DOHH2 (cell line): ENCODE measurements around the gene SKAP2.

Experiments used
- H3F3A ChIP-seq: fragments of 200-600 bp; sonication (generic), shearing (Covaris generic); 2 replicates; pipeline ENCODE4 v1.6.0; 2016; ENCODE audit warnings: antibody characterized with exemption, mild to moderate bottlenecking; ENCODE audit not compliant: control insufficient read depth, insufficient read depth
- H3K27ac ChIP-seq: fragments of 200-600 bp; sonication (generic); 2 replicates; pipeline ENCODE4 v1.5.1; 2014; ENCODE audit warnings: low read depth, mild to moderate bottlenecking, low read length, moderate library complexity
- H3K27me3 ChIP-seq: fragments of 200-600 bp; sonication (generic); 2 replicates; pipeline ENCODE4 v1.6.1; 2014; ENCODE audit warnings: mild to moderate bottlenecking, low read length, mixed read lengths; ENCODE audit not compliant: control insufficient read depth
- H3K36me3 ChIP-seq: fragments of 200-600 bp; sonication (generic); 2 replicates; pipeline ENCODE4 v1.6.1; 2014; ENCODE audit warnings: mild to moderate bottlenecking, low read length, moderate library complexity, mixed read lengths; ENCODE audit not compliant: control insufficient read depth
- H3K4me1 ChIP-seq: fragments of 200-600 bp; sonication (generic); 2 replicates; pipeline ENCODE4 v1.6.1; 2014; ENCODE audit warnings: mild to moderate bottlenecking, low read length, mixed read lengths; ENCODE audit not compliant: control insufficient read depth
- H3K4me2 ChIP-seq: fragments of 200-600 bp; sonication (generic); 2 replicates; pipeline ENCODE4 v1.6.0; 2014; ENCODE audit warnings: mild to moderate bottlenecking, low read length, moderate library complexity
- H3K4me3 ChIP-seq: fragments of 200-600 bp; sonication (generic); 2 replicates; pipeline ENCODE4 v1.5.1; 2014; ENCODE audit warnings: mild to moderate bottlenecking, low read length, mixed read lengths
- H3K79me2 ChIP-seq: fragments of 200-600 bp; sonication (generic); 2 replicates; pipeline ENCODE4 v1.6.1; 2014; ENCODE audit warnings: mild to moderate bottlenecking, low read length, mixed read lengths; ENCODE audit not compliant: control insufficient read depth
- H3K9me2 ChIP-seq: fragments of 200-600 bp; sonication (generic); replicated peaks from 2 replicates; pipeline ENCODE4 v1.6.1; 2014; ENCODE audit warnings: mild to moderate bottlenecking, low read length, mixed read lengths; ENCODE audit not compliant: control insufficient read depth
- H3K9me3 ChIP-seq: fragments of 200-600 bp; sonication (generic); 2 replicates; pipeline ENCODE4 v1.6.1; 2014; ENCODE audit warnings: antibody characterized with exemption, low read length, mixed read lengths; ENCODE audit not compliant: control insufficient read depth, insufficient read depth
- H4K20me1 ChIP-seq: fragments of 200-600 bp; sonication (generic); 2 replicates; pipeline ENCODE4 v1.6.0; 2014; ENCODE audit warnings: low read depth, mild to moderate bottlenecking, antibody characterized with exemption, low read length, moderate library complexity; ENCODE audit not compliant: control insufficient read depth, insufficient read depth
- EZH2phosphoT487 ChIP-seq: fragments of 200-600 bp; sonication (generic); IDR thresholded peaks from 2 replicates; pipeline ENCODE4 v1.6.1; 2017; ENCODE audit warnings: borderline replicate concordance, mild to moderate bottlenecking, antibody characterized with exemption, low read length, moderate library complexity, mixed read lengths
- TF ChIP-seq, protein P1 (sequence below): fragments of 200-600 bp; sonication (generic); IDR thresholded peaks from one replicate; pipeline ENCODE4 v1.5.1; 2014; ENCODE audit warnings: antibody characterized with exemption, mild to moderate bottlenecking, low read depth, low read length; ENCODE audit not compliant: poor library complexity, severe bottlenecking

SKAP2 gene

GRCh38 chr7:26619348-26619984 is 244.9 kb downstream of the SKAP2 start:
- Histone ChIP-seq H3F3A (no peaks in the 10 kb centered on the region), H3K9me2 (no peaks in the 10 kb centered on the region), H3K4me1 (no peaks in the 10 kb centered on the region), H3K4me3 (no peak overlapping the region), H3K79me2 (no peaks in the 10 kb centered on the region), H4K20me1 (no peaks in the 10 kb centered on the region), H3K27me3 (0 out of 2 replicates have a peak, but pooled peaks cover 6% of the 10 kb centered on the region), H3K9me3 (no peaks in the 10 kb centered on the region), H3K36me3 (no peaks in the 10 kb centered on the region), H3K27ac (no peak overlapping the region), H3K4me2 (no peak overlapping the region)
- TF ChIP-seq, protein P1, sequence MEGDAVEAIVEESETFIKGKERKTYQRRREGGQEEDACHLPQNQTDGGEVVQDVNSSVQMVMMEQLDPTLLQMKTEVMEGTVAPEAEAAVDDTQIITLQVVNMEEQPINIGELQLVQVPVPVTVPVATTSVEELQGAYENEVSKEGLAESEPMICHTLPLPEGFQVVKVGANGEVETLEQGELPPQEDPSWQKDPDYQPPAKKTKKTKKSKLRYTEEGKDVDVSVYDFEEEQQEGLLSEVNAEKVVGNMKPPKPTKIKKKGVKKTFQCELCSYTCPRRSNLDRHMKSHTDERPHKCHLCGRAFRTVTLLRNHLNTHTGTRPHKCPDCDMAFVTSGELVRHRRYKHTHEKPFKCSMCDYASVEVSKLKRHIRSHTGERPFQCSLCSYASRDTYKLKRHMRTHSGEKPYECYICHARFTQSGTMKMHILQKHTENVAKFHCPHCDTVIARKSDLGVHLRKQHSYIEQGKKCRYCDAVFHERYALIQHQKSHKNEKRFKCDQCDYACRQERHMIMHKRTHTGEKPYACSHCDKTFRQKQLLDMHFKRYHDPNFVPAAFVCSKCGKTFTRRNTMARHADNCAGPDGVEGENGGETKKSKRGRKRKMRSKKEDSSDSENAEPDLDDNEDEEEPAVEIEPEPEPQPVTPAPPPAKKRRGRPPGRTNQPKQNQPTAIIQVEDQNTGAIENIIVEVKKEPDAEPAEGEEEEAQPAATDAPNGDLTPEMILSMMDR = no peak
- TF ChIP-seq EZH2phosphoT487 = no peak

DNA sequence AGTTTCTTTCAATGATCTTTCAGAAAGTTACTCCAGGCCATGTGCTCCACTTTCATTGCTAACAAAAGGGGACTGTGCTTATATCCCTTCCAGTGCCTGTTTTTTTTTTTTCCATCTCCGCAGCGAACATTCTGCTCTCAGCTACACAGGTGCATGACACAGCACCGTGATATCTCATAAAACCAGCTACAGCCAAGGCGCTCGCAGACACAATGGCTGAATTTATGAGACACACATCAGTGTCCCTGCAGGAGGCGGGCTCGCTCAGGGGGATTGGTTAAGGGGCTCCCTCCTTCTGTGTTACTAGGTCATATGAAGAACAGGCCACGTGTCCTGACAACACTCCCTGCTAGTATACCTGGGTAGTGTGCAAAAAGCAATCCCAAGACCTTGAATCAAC is 245.5 kb downstream of the SKAP2 start:
- no peaks in the 10 kb centered on the region for H3K36me3 ChIP-seq
- no peak overlapping the region for H3K4me3 ChIP-seq
- H3F3A ChIP-seq = no peaks in the 10 kb centered on the region
- H3K9me3 ChIP-seq = no peaks in the 10 kb centered on the region
- H4K20me1 ChIP-seq = no peaks in the 10 kb centered on the region
- no peak overlapping the region for H3K27ac ChIP-seq
- H3K27me3 ChIP-seq = 0 out of 2 replicates have a peak, but pooled peaks cover 6% of the 10 kb centered on the region
- no peaks in the 10 kb centered on the region for H3K9me2 ChIP-seq
- TF ChIP-seq, protein P1 = no peak
- no peak for TF ChIP-seq EZH2phosphoT487
- no peak overlapping the region for H3K4me2 ChIP-seq
- no peaks in the 10 kb centered on the region for H3K79me2 ChIP-seq
- H3K4me1 ChIP-seq = no peaks in the 10 kb centered on the region

- H3K79me2 ChIP-seq = no peaks in the 10 kb centered on the region
- H3K36me3 ChIP-seq = no peaks in the 10 kb centered on the region
- H3K4me1 ChIP-seq = no peaks in the 10 kb centered on the region
- H3K9me3 ChIP-seq = no peaks in the 10 kb centered on the region
- H3K4me3 ChIP-seq = no peak overlapping the region
- TF ChIP-seq, protein P1 = no peak
- TF ChIP-seq EZH2phosphoT487 = no peak
- H3K4me2 ChIP-seq = no peak overlapping the region
- no peaks in the 10 kb centered on the region for H3K9me2 ChIP-seq
- no peak overlapping the region for H3K27ac ChIP-seq
- H4K20me1 ChIP-seq = no peaks in the 10 kb centered on the region
- H3F3A ChIP-seq = no peaks in the 10 kb centered on the region
- H3K27me3 ChIP-seq = 0 out of 2 replicates have a peak, but pooled peaks cover 2% of the 10 kb centered on the region
Measured at GRCh38 chr7:26618449-26618848, 245.9 kb downstream of the SKAP2 start.
